Ishikawa (cell line): ENCODE data around the gene C13orf46.

Source experiments
- CEBPB ChIP-seq: IDR thresholded peaks from 2 replicates; pipeline ENCODE4 v1.6.1; 2012
- CREB1 ChIP-seq: IDR thresholded peaks from 2 replicates; pipeline ENCODE4 v1.6.1; 2012; ENCODE audit warnings: low read depth
- EGR1 ChIP-seq: IDR thresholded peaks from 2 replicates; pipeline ENCODE4 v1.6.1; 2012
- EP300 ChIP-seq: IDR thresholded peaks from 2 replicates; pipeline ENCODE4 v1.6.1; 2012; ENCODE audit warnings: borderline replicate concordance
- FOXM1 ChIP-seq: IDR thresholded peaks from 2 replicates; pipeline ENCODE4 v1.6.1; 2012; ENCODE audit warnings: low read depth, borderline replicate concordance
- NFIC ChIP-seq: IDR thresholded peaks from 2 replicates; pipeline ENCODE4 v1.6.1; 2012
- RAD21 ChIP-seq: IDR thresholded peaks from 2 replicates; pipeline ENCODE4 v1.6.1; 2012; ENCODE audit warnings: low read depth
- TAF1 ChIP-seq: IDR thresholded peaks from 2 replicates; pipeline ENCODE4 v1.6.1; 2012; ENCODE audit warnings: low read depth, mild to moderate bottlenecking
- TCF12 ChIP-seq: IDR thresholded peaks from 2 replicates; pipeline ENCODE4 v1.6.1; 2012; ENCODE audit warnings: low read depth
- TEAD4 ChIP-seq: IDR thresholded peaks from 2 replicates; pipeline ENCODE4 v1.6.1; 2012
- YY1 ChIP-seq: IDR thresholded peaks from 2 replicates; pipeline ENCODE4 v1.6.1; 2012; ENCODE audit warnings: low read depth
- ZBTB7A ChIP-seq: IDR thresholded peaks from 2 replicates; pipeline ENCODE4 v1.6.1; 2012; ENCODE audit warnings: low read depth
- TF ChIP-seq, protein P1 (sequence below): IDR thresholded peaks from 2 replicates; pipeline ENCODE4 v1.6.1; 2012
- TF ChIP-seq, protein P2 (sequence below): IDR thresholded peaks from 2 replicates; pipeline ENCODE4 v1.6.1; 2012; ENCODE audit warnings: low read depth, mild to moderate bottlenecking
- TF ChIP-seq, protein P3 (sequence below): IDR thresholded peaks from 2 replicates; pipeline ENCODE4 v1.6.1; 2012

C13orf46 gene

GRCh38 chr13:113929628-113930615 is 44.0 kb downstream of the C13orf46 start:
- TF ChIP-seq TAF1, result no peak
- no peak for TF ChIP-seq ZBTB7A
- TF ChIP-seq, protein P1, sequence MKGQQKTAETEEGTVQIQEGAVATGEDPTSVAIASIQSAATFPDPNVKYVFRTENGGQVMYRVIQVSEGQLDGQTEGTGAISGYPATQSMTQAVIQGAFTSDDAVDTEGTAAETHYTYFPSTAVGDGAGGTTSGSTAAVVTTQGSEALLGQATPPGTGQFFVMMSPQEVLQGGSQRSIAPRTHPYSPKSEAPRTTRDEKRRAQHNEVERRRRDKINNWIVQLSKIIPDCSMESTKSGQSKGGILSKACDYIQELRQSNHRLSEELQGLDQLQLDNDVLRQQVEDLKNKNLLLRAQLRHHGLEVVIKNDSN, result no peak
- no peak for TF ChIP-seq YY1
- peak; percentile 41 for TF ChIP-seq RAD21

- peak; percentile 90 for TF ChIP-seq EP300
- TF ChIP-seq, protein P2, sequence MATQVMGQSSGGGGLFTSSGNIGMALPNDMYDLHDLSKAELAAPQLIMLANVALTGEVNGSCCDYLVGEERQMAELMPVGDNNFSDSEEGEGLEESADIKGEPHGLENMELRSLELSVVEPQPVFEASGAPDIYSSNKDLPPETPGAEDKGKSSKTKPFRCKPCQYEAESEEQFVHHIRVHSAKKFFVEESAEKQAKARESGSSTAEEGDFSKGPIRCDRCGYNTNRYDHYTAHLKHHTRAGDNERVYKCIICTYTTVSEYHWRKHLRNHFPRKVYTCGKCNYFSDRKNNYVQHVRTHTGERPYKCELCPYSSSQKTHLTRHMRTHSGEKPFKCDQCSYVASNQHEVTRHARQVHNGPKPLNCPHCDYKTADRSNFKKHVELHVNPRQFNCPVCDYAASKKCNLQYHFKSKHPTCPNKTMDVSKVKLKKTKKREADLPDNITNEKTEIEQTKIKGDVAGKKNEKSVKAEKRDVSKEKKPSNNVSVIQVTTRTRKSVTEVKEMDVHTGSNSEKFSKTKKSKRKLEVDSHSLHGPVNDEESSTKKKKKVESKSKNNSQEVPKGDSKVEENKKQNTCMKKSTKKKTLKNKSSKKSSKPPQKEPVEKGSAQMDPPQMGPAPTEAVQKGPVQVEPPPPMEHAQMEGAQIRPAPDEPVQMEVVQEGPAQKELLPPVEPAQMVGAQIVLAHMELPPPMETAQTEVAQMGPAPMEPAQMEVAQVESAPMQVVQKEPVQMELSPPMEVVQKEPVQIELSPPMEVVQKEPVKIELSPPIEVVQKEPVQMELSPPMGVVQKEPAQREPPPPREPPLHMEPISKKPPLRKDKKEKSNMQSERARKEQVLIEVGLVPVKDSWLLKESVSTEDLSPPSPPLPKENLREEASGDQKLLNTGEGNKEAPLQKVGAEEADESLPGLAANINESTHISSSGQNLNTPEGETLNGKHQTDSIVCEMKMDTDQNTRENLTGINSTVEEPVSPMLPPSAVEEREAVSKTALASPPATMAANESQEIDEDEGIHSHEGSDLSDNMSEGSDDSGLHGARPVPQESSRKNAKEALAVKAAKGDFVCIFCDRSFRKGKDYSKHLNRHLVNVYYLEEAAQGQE, result no peak
- no peak for TF ChIP-seq TAF1
- TF ChIP-seq, protein P3, sequence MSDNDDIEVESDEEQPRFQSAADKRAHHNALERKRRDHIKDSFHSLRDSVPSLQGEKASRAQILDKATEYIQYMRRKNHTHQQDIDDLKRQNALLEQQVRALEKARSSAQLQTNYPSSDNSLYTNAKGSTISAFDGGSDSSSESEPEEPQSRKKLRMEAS, result peak; percentile 32
- peak; percentile 95 for TF ChIP-seq TCF12
- TF ChIP-seq, protein P1, result no peak
- peak; percentile 53 for TF ChIP-seq FOXM1
- no peak for TF ChIP-seq EGR1
- 0 out of 2 replicates have a peak, but pooled peaks have one; percentile 10 for TF ChIP-seq RAD21
- TF ChIP-seq ZBTB7A, result no peak
- no peak for TF ChIP-seq CEBPB
- TF ChIP-seq YY1, result no peak
- peak; percentile 36 for TF ChIP-seq TEAD4
- TF ChIP-seq NFIC, result peak; percentile 94
- TF ChIP-seq CREB1, result no peak
Measured at GRCh38 chr13:113928685-113929627, 44.9 kb downstream of the C13orf46 start.

- no peak for TF ChIP-seq EGR1
- TF ChIP-seq ZBTB7A, result no peak
- TF ChIP-seq CREB1, result no peak
- TF ChIP-seq TEAD4, result no peak
- TF ChIP-seq TCF12, result no peak
- TF ChIP-seq TAF1, result no peak
- no peak for TF ChIP-seq RAD21
- TF ChIP-seq, protein P1, result no peak
- TF ChIP-seq CEBPB, result no peak
Measured at GRCh38 chr13:113927661-113928581, 46.0 kb downstream of the C13orf46 start.

- TF ChIP-seq EP300 (no peak), CEBPB (no peak), ZBTB7A (no peak), CREB1 (no peak), TEAD4 (no peak), NFIC (no peak), YY1 (no peak), RAD21 (no peak), TAF1 (no peak), FOXM1 (no peak), TCF12 (no peak), EGR1 (no peak)
- TF ChIP-seq, protein P3, result no peak
- TF ChIP-seq, protein P1, result no peak
- TF ChIP-seq, protein P2, result no peak
Measured at GRCh38 chr13:113926951-113927660, 46.8 kb downstream of the C13orf46 start.
